GM23338 (cell line): ENCODE data around the gene RRP36. TPM values are rescaled to one million over a fixed set of nuclear protein-coding genes. Genes with fewer than 3 reads are reported as not detected.

Experiments
- ATAC-seq: fragments of 200-7000 bp; cut with Tn5 transposase; 3 replicates; pipeline ENCODE4 v1.9.1; 2020
- DNase-seq: peaks from one replicate; pipeline ENCODE4 v3.0.0-alpha.2; 2015; ENCODE audit warnings: low spot score
- H2AFZ ChIP-seq: fragments of 200-600 bp; sonication (generic); 2 replicates; pipeline ENCODE4 v1.8.0; 2016; ENCODE audit warnings: antibody characterized with exemption, mild to moderate bottlenecking, moderate library complexity
- H3F3A ChIP-seq: fragments of 200-600 bp; sonication (generic); replicated peaks from 2 replicates; pipeline ENCODE4 v1.8.0; 2017; ENCODE audit warnings: antibody characterized with exemption, mixed run types, low read depth
- H3K27ac ChIP-seq: fragments of 200-600 bp; sonication (generic); 2 replicates; pipeline ENCODE4 v1.6.1; 2016; ENCODE audit warnings: low read depth
- H3K27me3 ChIP-seq: fragments of 200-600 bp; sonication (generic); 2 replicates; pipeline ENCODE4 v1.8.0; 2016; ENCODE audit warnings: mild to moderate bottlenecking, mixed run types, moderate library complexity; ENCODE audit not compliant: insufficient read depth
- H3K36me3 ChIP-seq: fragments of 200-600 bp; sonication (generic); 2 replicates; pipeline ENCODE4 v1.8.0; 2016; ENCODE audit warnings: mild to moderate bottlenecking; ENCODE audit not compliant: insufficient read depth
- H3K4me1 ChIP-seq: fragments of 200-600 bp; sonication (generic); 2 replicates; pipeline ENCODE4 v1.8.0; 2016; ENCODE audit warnings: mild to moderate bottlenecking, moderate library complexity; ENCODE audit not compliant: insufficient read depth
- H3K4me2 ChIP-seq: fragments of 200-600 bp; sonication (generic); 2 replicates; pipeline ENCODE4 v1.7.1; 2017; ENCODE audit warnings: mixed run types
- H3K4me3 ChIP-seq: fragments of 200-600 bp; sonication (generic); 2 replicates; pipeline ENCODE4 v1.6.1; 2016; ENCODE audit warnings: mixed run types
- H3K79me2 ChIP-seq: fragments of 200-600 bp; sonication (generic); replicated peaks from 2 replicates; pipeline ENCODE4 v1.8.0; 2017; ENCODE audit warnings: mild to moderate bottlenecking; ENCODE audit not compliant: insufficient read depth
- H3K9me2 ChIP-seq: fragments of 200-600 bp; sonication (generic); 2 replicates; pipeline ENCODE4 v1.8.0; 2017; ENCODE audit not compliant: insufficient read depth
- H4K20me1 ChIP-seq: fragments of 200-600 bp; sonication (generic); replicated peaks from 2 replicates; pipeline ENCODE4 v1.8.0; 2017; ENCODE audit warnings: mild to moderate bottlenecking; ENCODE audit not compliant: insufficient read depth
- H3K27ac Mint-ChIP-seq: 2 replicates; pipeline ENCODE4 v1.8.0; 2020; ENCODE audit warnings: inconsistent platforms, mild to moderate bottlenecking, moderate library complexity, mixed read lengths
- H3K27me3 Mint-ChIP-seq: 3 replicates; pipeline ENCODE4 v1.8.0; 2022; ENCODE audit warnings: low read depth, mild to moderate bottlenecking, moderate library complexity, mixed read lengths, inconsistent platforms; ENCODE audit not compliant: insufficient read depth, poor library complexity
- H3K36me3 Mint-ChIP-seq: 3 replicates; pipeline ENCODE4 v1.8.0; 2021; ENCODE audit warnings: low read depth, mild to moderate bottlenecking, inconsistent platforms, moderate library complexity, mixed read lengths
- H3K4me1 Mint-ChIP-seq: 3 replicates; pipeline ENCODE4 v1.8.0; 2020; ENCODE audit warnings: mild to moderate bottlenecking, inconsistent platforms, mixed read lengths
- H3K4me3 Mint-ChIP-seq: 3 replicates; pipeline ENCODE4 v1.8.0; 2021; ENCODE audit warnings: moderate library complexity, mild to moderate bottlenecking, inconsistent platforms, mixed read lengths
- H3K9me3 Mint-ChIP-seq: 3 replicates; pipeline ENCODE4 v1.8.0; 2020; ENCODE audit warnings: moderate library complexity, mild to moderate bottlenecking, inconsistent platforms, mixed read lengths
- CREB1 ChIP-seq: fragments of 250-450 bp; sonication (Bioruptor Pico); IDR thresholded peaks from 2 replicates; pipeline ENCODE4 v1.5.0; 2020; ENCODE audit warnings: low read depth, mild to moderate bottlenecking, moderate library complexity
- EZH2 ChIP-seq: fragments of 200-600 bp; sonication (generic); IDR thresholded peaks from one replicate; pipeline ENCODE4 v1.8.0; 2017; ENCODE audit warnings: antibody characterized with exemption, mild to moderate bottlenecking, low read depth; ENCODE audit not compliant: unreplicated experiment
- EZH2phosphoT487 ChIP-seq: fragments of 200-600 bp; sonication (generic); IDR thresholded peaks from one replicate; pipeline ENCODE4 v1.8.1; 2018; ENCODE audit warnings: antibody characterized with exemption; ENCODE audit not compliant: unreplicated experiment
- JUNB ChIP-seq: IDR thresholded peaks from one replicate; pipeline ENCODE4 v1.6.1; 2016; ENCODE audit warnings: antibody characterized with exemption; ENCODE audit not compliant: unreplicated experiment
- NANOG ChIP-seq: IDR thresholded peaks from 2 replicates; pipeline ENCODE4 v1.6.1; 2016; ENCODE audit warnings: antibody characterized with exemption, borderline replicate concordance
- POLR2AphosphoS5 ChIP-seq: IDR thresholded peaks from 2 replicates; pipeline ENCODE4 v1.6.1; 2016; ENCODE audit warnings: antibody characterized with exemption, low read depth
- STAT1 ChIP-seq: IDR thresholded peaks from one replicate; pipeline ENCODE4 v1.6.1; 2016; ENCODE audit warnings: antibody characterized with exemption; ENCODE audit not compliant: unreplicated experiment
- ZNF114 ChIP-seq: fragments of 250-450 bp; sonication (Bioruptor Pico); IDR thresholded peaks from 2 replicates; pipeline ENCODE4 v1.5.0; 2020; ENCODE audit warnings: mild to moderate bottlenecking, moderate library complexity
- ZNF331 ChIP-seq: fragments of 250-450 bp; sonication (Bioruptor Pico); IDR thresholded peaks from 2 replicates; pipeline ENCODE4 v1.5.0; 2020; ENCODE audit warnings: low read depth, mild to moderate bottlenecking, moderate library complexity
- polyA plus RNA-seq: library from polyadenylated mRNA; unstranded; fragments of >200 nt; fragmentation: Nextera tagmentation; extraction: Ambion mirVana; gene quantifications from 2 replicates; pipeline ENCODE4 v1.2.1, GENCODE V29; 2016
- total RNA-seq: library from RNA; depleted of rRNA; stranded (reverse); fragments of >200 nt; shearing (Covaris generic); gene quantifications from 2 replicates; pipeline ENCODE4 v1.2.3, GENCODE V29; 2014
- TF ChIP-seq, protein P1 (sequence below): fragments of 250-450 bp; sonication (Bioruptor Pico); IDR thresholded peaks from 2 replicates; pipeline ENCODE4 v1.5.0; 2020; ENCODE audit warnings: mild to moderate bottlenecking, moderate library complexity
- TF ChIP-seq, protein P2 (sequence below): IDR thresholded peaks from one replicate; pipeline ENCODE4 v1.6.1; 2018; ENCODE audit warnings: antibody characterized with exemption; ENCODE audit not compliant: unreplicated experiment
- TF ChIP-seq, protein P3 (sequence below), 2 experiments: fragments of 200-600 bp in 1 of 2; sonication (generic) in 1 of 2; conservative IDR thresholded peaks; 2 replicates each; pipeline versions ENCODE4 v1.5.1 to v1.6.1; 2016 to 2017; ENCODE audit warnings: antibody characterized with exemption in 2 of 2, low read depth in 2 of 2, mild to moderate bottlenecking in 2 of 2, moderate library complexity in 1 of 2
- TF ChIP-seq, protein P4 (sequence below): IDR thresholded peaks from 2 replicates; pipeline ENCODE4 v1.6.1; 2016; ENCODE audit warnings: antibody characterized with exemption

Gene RRP36
- total and polyA plus RNA-seq, 2 experiments from 2014 or later, result 64.7 to 106 TPM

DNA sequence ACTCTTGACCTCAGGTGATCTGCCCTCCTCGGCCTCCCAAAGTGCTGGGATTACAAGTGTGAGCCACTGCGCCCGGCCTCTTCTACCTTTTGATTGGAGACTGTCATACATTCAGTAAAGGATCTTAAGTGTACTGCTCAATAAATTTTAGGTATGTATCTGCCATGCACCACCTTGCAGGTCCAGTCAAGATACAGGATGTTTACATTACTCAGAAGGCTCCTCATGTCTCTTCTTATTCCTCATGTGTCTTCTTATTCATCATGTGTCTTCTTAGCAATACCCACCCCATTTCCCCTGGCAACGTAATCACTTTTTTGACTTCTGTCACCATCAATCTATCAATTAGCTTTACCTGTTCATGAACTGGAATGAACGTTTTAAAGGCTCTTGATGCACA lies 15.6 kb upstream of the RRP36 start:
- Mint-ChIP-seq H3K4me3 (no peak overlapping the region), H3K27ac (no peak overlapping the region), H3K9me3 (no peaks in the 10 kb centered on the region), H3K27me3 (peaks cover 2% of the 10 kb centered on the region), H3K4me1 (peaks cover 4% of the 10 kb centered on the region; the same call in 2 of the 3 replicates), H3K36me3 (peaks cover 45% of the 10 kb centered on the region)
- TF ChIP-seq ZNF331 (CRISPR knock-in tag) (no peak), NANOG (no peak), ZNF114 (CRISPR knock-in tag) (no peak), CREB1 (CRISPR knock-in tag) (no peak), POLR2AphosphoS5 (no peak), EZH2 (no peak), EZH2phosphoT487 (no peak), STAT1 (no peak), JUNB (no peak)
- TF ChIP-seq, protein P1, sequence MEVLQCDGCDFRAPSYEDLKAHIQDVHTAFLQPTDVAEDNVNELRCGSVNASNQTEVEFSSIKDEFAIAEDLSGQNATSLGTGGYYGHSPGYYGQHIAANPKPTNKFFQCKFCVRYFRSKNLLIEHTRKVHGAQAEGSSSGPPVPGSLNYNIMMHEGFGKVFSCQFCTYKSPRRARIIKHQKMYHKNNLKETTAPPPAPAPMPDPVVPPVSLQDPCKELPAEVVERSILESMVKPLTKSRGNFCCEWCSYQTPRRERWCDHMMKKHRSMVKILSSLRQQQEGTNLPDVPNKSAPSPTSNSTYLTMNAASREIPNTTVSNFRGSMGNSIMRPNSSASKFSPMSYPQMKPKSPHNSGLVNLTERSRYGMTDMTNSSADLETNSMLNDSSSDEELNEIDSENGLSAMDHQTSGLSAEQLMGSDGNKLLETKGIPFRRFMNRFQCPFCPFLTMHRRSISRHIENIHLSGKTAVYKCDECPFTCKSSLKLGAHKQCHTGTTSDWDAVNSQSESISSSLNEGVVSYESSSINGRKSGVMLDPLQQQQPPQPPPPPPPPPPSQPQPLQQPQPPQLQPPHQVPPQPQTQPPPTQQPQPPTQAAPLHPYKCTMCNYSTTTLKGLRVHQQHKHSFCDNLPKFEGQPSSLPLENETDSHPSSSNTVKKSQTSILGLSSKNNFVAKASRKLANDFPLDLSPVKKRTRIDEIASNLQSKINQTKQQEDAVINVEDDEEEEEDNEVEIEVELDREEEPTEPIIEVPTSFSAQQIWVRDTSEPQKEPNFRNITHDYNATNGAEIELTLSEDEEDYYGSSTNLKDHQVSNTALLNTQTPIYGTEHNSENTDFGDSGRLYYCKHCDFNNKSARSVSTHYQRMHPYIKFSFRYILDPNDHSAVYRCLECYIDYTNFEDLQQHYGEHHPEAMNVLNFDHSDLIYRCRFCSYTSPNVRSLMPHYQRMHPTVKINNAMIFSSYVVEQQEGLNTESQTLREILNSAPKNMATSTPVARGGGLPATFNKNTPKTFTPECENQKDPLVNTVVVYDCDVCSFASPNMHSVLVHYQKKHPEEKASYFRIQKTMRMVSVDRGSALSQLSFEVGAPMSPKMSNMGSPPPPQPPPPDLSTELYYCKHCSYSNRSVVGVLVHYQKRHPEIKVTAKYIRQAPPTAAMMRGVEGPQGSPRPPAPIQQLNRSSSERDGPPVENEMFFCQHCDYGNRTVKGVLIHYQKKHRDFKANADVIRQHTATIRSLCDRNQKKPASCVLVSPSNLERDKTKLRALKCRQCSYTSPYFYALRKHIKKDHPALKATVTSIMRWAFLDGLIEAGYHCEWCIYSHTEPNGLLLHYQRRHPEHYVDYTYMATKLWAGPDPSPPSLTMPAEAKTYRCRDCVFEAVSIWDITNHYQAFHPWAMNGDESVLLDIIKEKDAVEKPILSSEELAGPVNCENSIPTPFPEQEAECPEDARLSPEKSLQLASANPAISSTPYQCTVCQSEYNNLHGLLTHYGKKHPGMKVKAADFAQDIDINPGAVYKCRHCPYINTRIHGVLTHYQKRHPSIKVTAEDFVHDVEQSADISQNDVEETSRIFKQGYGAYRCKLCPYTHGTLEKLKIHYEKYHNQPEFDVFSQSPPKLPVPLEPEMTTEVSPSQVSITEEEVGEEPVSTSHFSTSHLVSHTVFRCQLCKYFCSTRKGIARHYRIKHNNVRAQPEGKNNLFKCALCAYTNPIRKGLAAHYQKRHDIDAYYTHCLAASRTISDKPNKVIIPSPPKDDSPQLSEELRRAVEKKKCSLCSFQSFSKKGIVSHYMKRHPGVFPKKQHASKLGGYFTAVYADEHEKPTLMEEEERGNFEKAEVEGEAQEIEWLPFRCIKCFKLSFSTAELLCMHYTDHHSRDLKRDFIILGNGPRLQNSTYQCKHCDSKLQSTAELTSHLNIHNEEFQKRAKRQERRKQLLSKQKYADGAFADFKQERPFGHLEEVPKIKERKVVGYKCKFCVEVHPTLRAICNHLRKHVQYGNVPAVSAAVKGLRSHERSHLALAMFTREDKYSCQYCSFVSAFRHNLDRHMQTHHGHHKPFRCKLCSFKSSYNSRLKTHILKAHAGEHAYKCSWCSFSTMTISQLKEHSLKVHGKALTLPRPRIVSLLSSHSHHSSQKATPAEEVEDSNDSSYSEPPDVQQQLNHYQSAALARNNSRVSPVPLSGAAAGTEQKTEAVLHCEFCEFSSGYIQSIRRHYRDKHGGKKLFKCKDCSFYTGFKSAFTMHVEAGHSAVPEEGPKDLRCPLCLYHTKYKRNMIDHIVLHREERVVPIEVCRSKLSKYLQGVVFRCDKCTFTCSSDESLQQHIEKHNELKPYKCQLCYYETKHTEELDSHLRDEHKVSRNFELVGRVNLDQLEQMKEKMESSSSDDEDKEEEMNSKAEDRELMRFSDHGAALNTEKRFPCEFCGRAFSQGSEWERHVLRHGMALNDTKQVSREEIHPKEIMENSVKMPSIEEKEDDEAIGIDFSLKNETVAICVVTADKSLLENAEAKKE (CRISPR knock-in tag), result no peak
- TF ChIP-seq, protein P2, sequence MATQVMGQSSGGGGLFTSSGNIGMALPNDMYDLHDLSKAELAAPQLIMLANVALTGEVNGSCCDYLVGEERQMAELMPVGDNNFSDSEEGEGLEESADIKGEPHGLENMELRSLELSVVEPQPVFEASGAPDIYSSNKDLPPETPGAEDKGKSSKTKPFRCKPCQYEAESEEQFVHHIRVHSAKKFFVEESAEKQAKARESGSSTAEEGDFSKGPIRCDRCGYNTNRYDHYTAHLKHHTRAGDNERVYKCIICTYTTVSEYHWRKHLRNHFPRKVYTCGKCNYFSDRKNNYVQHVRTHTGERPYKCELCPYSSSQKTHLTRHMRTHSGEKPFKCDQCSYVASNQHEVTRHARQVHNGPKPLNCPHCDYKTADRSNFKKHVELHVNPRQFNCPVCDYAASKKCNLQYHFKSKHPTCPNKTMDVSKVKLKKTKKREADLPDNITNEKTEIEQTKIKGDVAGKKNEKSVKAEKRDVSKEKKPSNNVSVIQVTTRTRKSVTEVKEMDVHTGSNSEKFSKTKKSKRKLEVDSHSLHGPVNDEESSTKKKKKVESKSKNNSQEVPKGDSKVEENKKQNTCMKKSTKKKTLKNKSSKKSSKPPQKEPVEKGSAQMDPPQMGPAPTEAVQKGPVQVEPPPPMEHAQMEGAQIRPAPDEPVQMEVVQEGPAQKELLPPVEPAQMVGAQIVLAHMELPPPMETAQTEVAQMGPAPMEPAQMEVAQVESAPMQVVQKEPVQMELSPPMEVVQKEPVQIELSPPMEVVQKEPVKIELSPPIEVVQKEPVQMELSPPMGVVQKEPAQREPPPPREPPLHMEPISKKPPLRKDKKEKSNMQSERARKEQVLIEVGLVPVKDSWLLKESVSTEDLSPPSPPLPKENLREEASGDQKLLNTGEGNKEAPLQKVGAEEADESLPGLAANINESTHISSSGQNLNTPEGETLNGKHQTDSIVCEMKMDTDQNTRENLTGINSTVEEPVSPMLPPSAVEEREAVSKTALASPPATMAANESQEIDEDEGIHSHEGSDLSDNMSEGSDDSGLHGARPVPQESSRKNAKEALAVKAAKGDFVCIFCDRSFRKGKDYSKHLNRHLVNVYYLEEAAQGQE, result no peak
- TF ChIP-seq, protein P3, sequence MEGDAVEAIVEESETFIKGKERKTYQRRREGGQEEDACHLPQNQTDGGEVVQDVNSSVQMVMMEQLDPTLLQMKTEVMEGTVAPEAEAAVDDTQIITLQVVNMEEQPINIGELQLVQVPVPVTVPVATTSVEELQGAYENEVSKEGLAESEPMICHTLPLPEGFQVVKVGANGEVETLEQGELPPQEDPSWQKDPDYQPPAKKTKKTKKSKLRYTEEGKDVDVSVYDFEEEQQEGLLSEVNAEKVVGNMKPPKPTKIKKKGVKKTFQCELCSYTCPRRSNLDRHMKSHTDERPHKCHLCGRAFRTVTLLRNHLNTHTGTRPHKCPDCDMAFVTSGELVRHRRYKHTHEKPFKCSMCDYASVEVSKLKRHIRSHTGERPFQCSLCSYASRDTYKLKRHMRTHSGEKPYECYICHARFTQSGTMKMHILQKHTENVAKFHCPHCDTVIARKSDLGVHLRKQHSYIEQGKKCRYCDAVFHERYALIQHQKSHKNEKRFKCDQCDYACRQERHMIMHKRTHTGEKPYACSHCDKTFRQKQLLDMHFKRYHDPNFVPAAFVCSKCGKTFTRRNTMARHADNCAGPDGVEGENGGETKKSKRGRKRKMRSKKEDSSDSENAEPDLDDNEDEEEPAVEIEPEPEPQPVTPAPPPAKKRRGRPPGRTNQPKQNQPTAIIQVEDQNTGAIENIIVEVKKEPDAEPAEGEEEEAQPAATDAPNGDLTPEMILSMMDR (conservative IDR thresholded peaks at IDR 0.05; ENCODE audit: low read depth in 2 of 2), result no peak
- TF ChIP-seq, protein P4, sequence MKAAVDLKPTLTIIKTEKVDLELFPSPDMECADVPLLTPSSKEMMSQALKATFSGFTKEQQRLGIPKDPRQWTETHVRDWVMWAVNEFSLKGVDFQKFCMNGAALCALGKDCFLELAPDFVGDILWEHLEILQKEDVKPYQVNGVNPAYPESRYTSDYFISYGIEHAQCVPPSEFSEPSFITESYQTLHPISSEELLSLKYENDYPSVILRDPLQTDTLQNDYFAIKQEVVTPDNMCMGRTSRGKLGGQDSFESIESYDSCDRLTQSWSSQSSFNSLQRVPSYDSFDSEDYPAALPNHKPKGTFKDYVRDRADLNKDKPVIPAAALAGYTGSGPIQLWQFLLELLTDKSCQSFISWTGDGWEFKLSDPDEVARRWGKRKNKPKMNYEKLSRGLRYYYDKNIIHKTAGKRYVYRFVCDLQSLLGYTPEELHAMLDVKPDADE, result no peak
- ATAC-seq (no peak), DNase-seq (no peak)
- Histone ChIP-seq H3F3A (0 out of 2 replicates have a peak, but pooled peaks cover 9% of the 10 kb centered on the region), H3K36me3 (peaks cover 8% of the 10 kb centered on the region; the same call in 1 of the 2 replicates), H3K79me2 (no peaks in the 10 kb centered on the region), H3K27me3 (no peaks in the 10 kb centered on the region), H2AFZ (no peak overlapping the region), H3K4me3 (no peak overlapping the region), H3K4me2 (no peak overlapping the region), H3K4me1 (0 out of 2 replicates have a peak, but pooled peaks cover 5% of the 10 kb centered on the region), H3K27ac (no peak overlapping the region), H4K20me1 (peaks cover 13% of the 10 kb centered on the region), H3K9me2 (no peaks in the 10 kb centered on the region)
